Measurements from ENCODE around the gene PBX1.

DNA sequence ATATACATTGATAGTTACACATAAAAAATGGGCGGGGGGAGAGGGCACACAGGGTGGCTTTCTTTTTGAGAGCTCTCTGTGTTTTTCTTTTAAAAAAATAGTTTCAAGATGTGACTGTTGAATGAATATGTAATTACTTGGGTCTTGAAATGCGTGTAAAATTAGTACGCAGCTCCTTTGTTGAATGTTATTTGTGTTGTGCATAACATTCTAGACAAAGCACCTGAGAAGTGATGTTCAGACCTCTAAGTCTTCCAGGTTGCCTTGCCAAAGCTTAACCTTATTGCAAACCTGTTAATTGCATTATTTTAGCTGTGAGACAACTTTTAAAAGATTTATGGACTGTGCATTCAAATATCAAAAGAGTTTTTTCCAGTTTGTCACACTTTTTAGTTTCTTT lies 5.4 kb downstream of the PBX1 start:
- TF ChIP-seq, protein P1, sequence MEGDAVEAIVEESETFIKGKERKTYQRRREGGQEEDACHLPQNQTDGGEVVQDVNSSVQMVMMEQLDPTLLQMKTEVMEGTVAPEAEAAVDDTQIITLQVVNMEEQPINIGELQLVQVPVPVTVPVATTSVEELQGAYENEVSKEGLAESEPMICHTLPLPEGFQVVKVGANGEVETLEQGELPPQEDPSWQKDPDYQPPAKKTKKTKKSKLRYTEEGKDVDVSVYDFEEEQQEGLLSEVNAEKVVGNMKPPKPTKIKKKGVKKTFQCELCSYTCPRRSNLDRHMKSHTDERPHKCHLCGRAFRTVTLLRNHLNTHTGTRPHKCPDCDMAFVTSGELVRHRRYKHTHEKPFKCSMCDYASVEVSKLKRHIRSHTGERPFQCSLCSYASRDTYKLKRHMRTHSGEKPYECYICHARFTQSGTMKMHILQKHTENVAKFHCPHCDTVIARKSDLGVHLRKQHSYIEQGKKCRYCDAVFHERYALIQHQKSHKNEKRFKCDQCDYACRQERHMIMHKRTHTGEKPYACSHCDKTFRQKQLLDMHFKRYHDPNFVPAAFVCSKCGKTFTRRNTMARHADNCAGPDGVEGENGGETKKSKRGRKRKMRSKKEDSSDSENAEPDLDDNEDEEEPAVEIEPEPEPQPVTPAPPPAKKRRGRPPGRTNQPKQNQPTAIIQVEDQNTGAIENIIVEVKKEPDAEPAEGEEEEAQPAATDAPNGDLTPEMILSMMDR (IDR thresholded peaks at IDR 0.05), result no peak
- TF ChIP-seq POLR2A (IDR thresholded peaks at IDR 0.05), result no peak
